ENCODE measurements around the gene NPAS3. TPM values are rescaled to one million over a fixed set of nuclear protein-coding genes. Genes with fewer than 3 reads are reported as not detected.
A peak's percentile ranks its signal among the peaks of the same experiment; 100 is the strongest.

The NPAS3 gene
- total and polyA plus RNA-seq, 8 donors = 0.09 to 0.79 (median 0.56) TPM

- TF ChIP-seq CTCF (IDR thresholded peaks at IDR 0.05) = no peak
- no peak for ATAC-seq
Observed at GRCh38 chr14:33449268-33449667, 510.6 kb downstream of the NPAS3 start.

GRCh38 chr14:33449703-33450395 is 511.2 kb downstream of the NPAS3 start:
- ATAC-seq (no peak), DNase-seq (peak in 2 of 4 donors; percentile 71 to 76)
- Histone ChIP-seq H3K4me3 (no peak overlapping the region), H3K36me3 (no peaks in the 10 kb centered on the region), H3K9me3 (no peaks in the 10 kb centered on the region), H3K27ac (no peak overlapping the region), H3K27me3 (no peaks in the 10 kb centered on the region), H3K4me1 (no peaks in the 10 kb centered on the region)
- intact Hi-C loops (cut with DNase I) = no loop called here
- no peak for TF ChIP-seq CTCF (IDR thresholded peaks at IDR 0.05)

More at GRCh38 chr14:33449268-33449667, 510.6 kb downstream of the NPAS3 start:
- Histone ChIP-seq H3K4me1 (no peaks in the 10 kb centered on the region), H3K27me3 (no peaks in the 10 kb centered on the region), H3K27ac (no peak overlapping the region), H3K9me3 (no peaks in the 10 kb centered on the region), H3K36me3 (no peaks in the 10 kb centered on the region), H3K4me3 (no peak overlapping the region)
- DNase-seq = no peak
- intact Hi-C loops (cut with DNase I) = no loop called here

- H3K27ac ChIP-seq = no peak overlapping the region
- no peaks in the 10 kb centered on the region for H3K36me3 ChIP-seq
- H3K4me1 ChIP-seq = no peaks in the 10 kb centered on the region
- peak in 1 of 4 donors; percentile 42 for DNase-seq
- no peaks in the 10 kb centered on the region for H3K9me3 ChIP-seq
- intact Hi-C loops (cut with DNase I) = no loop called here
- H3K27me3 ChIP-seq = no peaks in the 10 kb centered on the region
- TF ChIP-seq CTCF (IDR thresholded peaks at IDR 0.05) = no peak
- no peak for ATAC-seq
- no peak overlapping the region for H3K4me3 ChIP-seq
Observed at GRCh38 chr14:33450416-33450815, 511.7 kb downstream of the NPAS3 start.

GRCh38 chr14:33451211-33451610 is 512.5 kb downstream of the NPAS3 start:
- DNase-seq (no peak), ATAC-seq (no peak)
- TF ChIP-seq CTCF (IDR thresholded peaks at IDR 0.05) = no peak
- intact Hi-C loops (cut with DNase I) = no loop called here
- Histone ChIP-seq H3K9me3 (no peaks in the 10 kb centered on the region), H3K4me1 (no peaks in the 10 kb centered on the region), H3K27me3 (no peaks in the 10 kb centered on the region), H3K36me3 (no peaks in the 10 kb centered on the region), H3K27ac (no peak overlapping the region), H3K4me3 (no peak overlapping the region)

- Histone ChIP-seq H3K27me3 (no peaks in the 10 kb centered on the region), H3K4me3 (no peak overlapping the region), H3K9me3 (no peaks in the 10 kb centered on the region), H3K36me3 (no peaks in the 10 kb centered on the region), H3K27ac (no peak overlapping the region), H3K4me1 (no peaks in the 10 kb centered on the region)
- no peak for DNase-seq
- intact Hi-C loops (cut with DNase I) = no loop called here
- ATAC-seq = no peak
- TF ChIP-seq CTCF (IDR thresholded peaks at IDR 0.05) = no peak
Observed at GRCh38 chr14:33452995-33453394, 514.3 kb downstream of the NPAS3 start.

Measured in left lung (tissue), 10 donors.